ENCODE data around the gene CELSR3. TPM values are rescaled to one million over a fixed set of nuclear protein-coding genes. Genes with fewer than 3 reads are reported as not detected.

CELSR3 gene
- total RNA-seq, 4 donors from 2014 or later, result 0.33 to 1.3 (median 0.63) TPM

DNA sequence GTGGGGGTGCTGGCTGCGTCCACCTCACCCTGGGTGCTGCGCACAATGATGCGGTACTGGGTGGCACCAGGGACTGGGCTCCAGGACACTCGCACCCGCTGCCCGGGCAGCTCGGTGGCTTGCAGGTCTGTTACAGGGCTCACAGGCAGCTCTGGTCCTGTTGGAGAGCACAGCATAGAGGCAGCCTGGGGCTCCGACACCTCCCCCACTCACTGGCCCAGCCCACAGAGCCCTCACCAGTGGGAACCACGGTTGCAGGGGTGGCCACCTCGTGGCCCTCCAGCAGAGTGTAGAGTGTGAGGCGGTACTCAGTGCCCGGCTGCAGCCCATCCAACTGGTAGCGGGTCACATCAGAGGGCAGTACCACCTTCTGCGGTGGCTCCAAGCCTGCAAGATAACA is 71.2 kb downstream of the CELSR3 start:
- 79% methylated on average over 6 of the region's 14 CpGs for WGBS
- H3K27me3 ChIP-seq, result peaks cover 0 to 46% (median 0%) of the 10 kb centered on the region in 4 donors
- H3K27ac ChIP-seq (replicated peaks in 1 of 4), result no peak overlapping the region
- intact Hi-C loops (cut with DNase I), result no loop called here
- no peak overlapping the region for H3K4me3 ChIP-seq
- TF ChIP-seq POLR2AphosphoS5 (IDR thresholded peaks at IDR 0.05) (no peak), EP300 (IDR thresholded peaks at IDR 0.05) (no peak), POLR2A (IDR thresholded peaks at IDR 0.05; ENCODE audit: low read depth) (no peak), CTCF (IDR thresholded peaks at IDR 0.05) (no peak)
- H3K36me3 ChIP-seq, result peaks cover 0 to 29% (median 0%) of the 10 kb centered on the region in 4 donors
- no peak for DNase-seq (ENCODE audit: extremely low spot score)
- H3K4me1 ChIP-seq, result peaks cover 19 to 25% (median 22%) of the 10 kb centered on the region in 4 donors
- H3K9me3 ChIP-seq, result no peaks in the 10 kb centered on the region

- TF ChIP-seq POLR2A (IDR thresholded peaks at IDR 0.05; ENCODE audit: low read depth) (no peak), EP300 (IDR thresholded peaks at IDR 0.05) (no peak), POLR2AphosphoS5 (IDR thresholded peaks at IDR 0.05) (no peak), CTCF (IDR thresholded peaks at IDR 0.05) (no peak)
- H3K9me3 ChIP-seq, result no peaks in the 10 kb centered on the region
- no peak overlapping the region for H3K27ac ChIP-seq (replicated peaks in 1 of 4)
- no peak for DNase-seq (ENCODE audit: extremely low spot score)
- H3K4me3 ChIP-seq, result no peak overlapping the region
- peaks cover 0 to 19% (median 0%) of the 10 kb centered on the region in 4 donors for H3K27me3 ChIP-seq
- 80% methylated on average over 14 of the region's 15 CpGs for WGBS
- intact Hi-C loops (cut with DNase I), result no loop called here
- no peaks in the 10 kb centered on the region for H3K4me1 ChIP-seq
- peaks cover 0 to 47% (median 2%) of the 10 kb centered on the region in 4 donors for H3K36me3 ChIP-seq
Observed at GRCh38 chr3:48588230-48588629, 74.5 kb downstream of the CELSR3 start.

DNA sequence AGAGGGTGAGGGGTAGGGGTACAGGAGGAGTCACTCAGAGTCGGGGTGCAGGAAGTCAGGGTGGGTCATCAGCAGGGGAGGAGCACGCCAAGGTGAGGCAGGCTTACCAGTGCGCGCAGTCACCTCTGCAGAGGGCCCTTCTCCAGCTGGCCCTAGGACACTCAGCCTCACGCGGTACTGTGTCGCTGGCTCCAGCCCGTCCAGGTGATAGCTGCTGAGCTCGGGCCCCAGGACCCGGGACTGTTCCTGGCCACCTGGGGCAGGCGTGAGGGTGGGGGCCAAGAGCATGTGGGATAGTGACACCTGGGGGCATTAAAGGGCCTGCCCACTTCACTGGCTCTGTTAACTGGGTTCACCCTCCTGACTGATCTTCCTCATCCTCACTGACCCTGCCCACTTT is 75.0 kb downstream of the CELSR3 start:
- intact Hi-C loops (cut with DNase I), result no loop called here
- Histone ChIP-seq H3K27me3 (peaks cover 0 to 14% (median 0%) of the 10 kb centered on the region in 4 donors), H3K27ac (replicated peaks in 1 of 4) (no peak overlapping the region), H3K4me3 (no peak overlapping the region), H3K4me1 (no peaks in the 10 kb centered on the region), H3K36me3 (peaks cover 0 to 52% (median 2%) of the 10 kb centered on the region in 4 donors), H3K9me3 (no peaks in the 10 kb centered on the region)
- no peak for DNase-seq (ENCODE audit: extremely low spot score)
- no peak for TF ChIP-seq CTCF (IDR thresholded peaks at IDR 0.05)
- no peak for TF ChIP-seq POLR2A (IDR thresholded peaks at IDR 0.05; ENCODE audit: low read depth)
- TF ChIP-seq EP300 (IDR thresholded peaks at IDR 0.05), result no peak
- no peak for TF ChIP-seq POLR2AphosphoS5 (IDR thresholded peaks at IDR 0.05)
- WGBS, result 84% methylated on average over 10 of the region's 11 CpGs

Small RNAs within 50 kb of the gene (small RNA-seq; reads per million reads assigned to genes)
- 0 reads per million in 3 donors for gene AC141002.1

Other genes with a start within 250 kb of the CELSR3 start
- gene PLXNB1, start 232.8 kb downstream of the CELSR3 start, total RNA-seq, result 100 to 1,000 TPM; 120 to 200 (median 152) TPM
- 10 to 100 TPM; 15.6 to 26.6 (median 23.0) TPM for gene CCDC51, start 222.8 kb downstream of the CELSR3 start, total RNA-seq
- gene TMA7, start 222.6 kb downstream of the CELSR3 start, total RNA-seq, result 100 to 1,000 TPM; 167 to 270 (median 205) TPM
- gene ATRIP, start 216.1 kb downstream of the CELSR3 start, total RNA-seq, result 1 to 10 TPM; 4.2 to 8.5 (median 5.3) TPM
- gene SHISA5, start 158.7 kb downstream of the CELSR3 start, total RNA-seq, result 100 to 1,000 TPM; 101 to 158 (median 148) TPM
- 1 to 10 TPM; 1.8 to 2.9 (median 1.9) TPM for gene PFKFB4, start 106.1 kb downstream of the CELSR3 start, total RNA-seq
- gene UCN2, start 99.1 kb downstream of the CELSR3 start, total RNA-seq, result not detected
- gene COL7A1, start 67.6 kb downstream of the CELSR3 start, total RNA-seq, result 1 to 10 TPM; 1.2 to 2.9 (median 2.1) TPM
- 100 to 1,000 TPM; 265 to 340 (median 295) TPM for gene UQCRC1, start 53.2 kb downstream of the CELSR3 start, total RNA-seq
- not detected for gene TMEM89, start 41.1 kb downstream of the CELSR3 start, total RNA-seq
- gene SLC26A6, start 27.4 kb downstream of the CELSR3 start, total RNA-seq, result 10 to 100 TPM in 2 of 4 donors, 1 to 10 TPM in 2; 6.1 to 11.7 (median 8.8) TPM
- gene NCKIPSD, start 23.0 kb upstream of the CELSR3 start, total RNA-seq, result 10 to 100 TPM; 18.9 to 34.7 (median 29.1) TPM
- gene IP6K2, start 54.3 kb upstream of the CELSR3 start, total RNA-seq, result 10 to 100 TPM; 31.0 to 57.5 (median 41.2) TPM
- 10 to 100 TPM; 30.7 to 43.3 (median 34.2) TPM for gene PRKAR2A, start 185.0 kb upstream of the CELSR3 start, total RNA-seq
- 10 to 100 TPM; 13.3 to 34.6 (median 21.8) TPM for gene SLC25A20, start 236.0 kb upstream of the CELSR3 start, total RNA-seq